ENCODE measurements around the gene NAGPA.

- TF ChIP-seq ZNF329 (CRISPR knock-in tag; IDR thresholded peaks at IDR 0.05; ENCODE audit: low read depth) (no peak), CTCF (CRISPR knock-in tag; IDR thresholded peaks at IDR 0.05) (no peak), GTF2F1 (IDR thresholded peaks at IDR 0.05; ENCODE audit: low read length) (no peak), RFX5 (IDR thresholded peaks at IDR 0.05; ENCODE audit: low read depth, low read length) (no peak), TCF7L2 (IDR thresholded peaks at IDR 0.05; ENCODE audit: low read depth, low read length) (no peak), ZFP41 (CRISPR knock-in tag; IDR thresholded peaks at IDR 0.05; ENCODE audit: borderline replicate concordance) (no peak), TCF7 (IDR thresholded peaks at IDR 0.05; ENCODE audit: low read depth) (no peak), HCFC1 (IDR thresholded peaks at IDR 0.05; ENCODE audit: low read depth, low read length) (no peak), POLR2AphosphoS5 (IDR thresholded peaks at IDR 0.05; ENCODE audit: low read depth, low read length) (no peak), RXRB (CRISPR knock-in tag; IDR thresholded peaks at IDR 0.05; ENCODE audit: borderline replicate concordance) (no peak), MTA1 (CRISPR knock-in tag; IDR thresholded peaks at IDR 0.05; ENCODE audit: borderline replicate concordance) (no peak), ATF2 (CRISPR knock-in tag; IDR thresholded peaks at IDR 0.05) (no peak), NFE2L2 (IDR thresholded peaks at IDR 0.05; ENCODE audit: low read length) (no peak)
Observed at GRCh38 chr16:5018793-5019192, 14.9 kb downstream of the NAGPA start.

Measured in HepG2 (cell line).